Dermis microvascular lymphatic vessel endothelial cell (primary cell): ENCODE data around the gene SKI. TPM values are rescaled to one million over a fixed set of nuclear protein-coding genes. Genes with fewer than 3 reads are reported as not detected.
"Not testable (repeated sequence)": the region's sequence is repeated elsewhere in the genome, so short reads cannot be mapped to it uniquely, and the experiment has no call there.

Experiments
- DNase-seq, 2 donors: peaks; one replicate each; pipeline versions ENCODE4 v3.0.0 to v3.0.0-alpha.2; 2010; ENCODE audit warnings: low read depth in 2 of 2
- total RNA-seq: library from RNA; depleted of rRNA; stranded (reverse); fragments of >200 nt; gene quantifications from 2 replicates; pipeline ENCODE4 v1.2.1, GENCODE V29; 2014

SKI gene
- total RNA-seq, 1 donor from 2014 or later: 12.7 TPM

GRCh38 chr1:2242814-2243725, 15.0 kb downstream of the SKI start:
- no peak for DNase-seq

DNA sequence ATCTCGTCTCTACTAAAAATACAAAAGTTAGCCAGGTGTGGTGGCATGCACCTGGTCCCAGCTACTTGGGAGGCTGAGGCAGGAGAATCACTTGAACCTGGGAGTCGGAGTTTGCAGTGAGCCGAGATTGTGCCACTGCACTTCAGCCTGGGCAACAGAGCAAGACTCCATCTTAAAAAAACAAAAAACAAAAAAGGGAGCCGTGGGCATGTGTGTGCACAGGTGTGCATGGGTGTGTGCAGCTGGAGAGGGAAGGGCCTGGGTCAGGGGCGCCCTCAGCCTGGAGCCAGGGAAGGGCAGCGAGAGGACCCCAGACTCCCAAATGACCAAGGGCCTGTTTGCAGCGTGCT, 18.9 kb downstream of the SKI start:
- not testable (repeated sequence) for DNase-seq

DNA sequence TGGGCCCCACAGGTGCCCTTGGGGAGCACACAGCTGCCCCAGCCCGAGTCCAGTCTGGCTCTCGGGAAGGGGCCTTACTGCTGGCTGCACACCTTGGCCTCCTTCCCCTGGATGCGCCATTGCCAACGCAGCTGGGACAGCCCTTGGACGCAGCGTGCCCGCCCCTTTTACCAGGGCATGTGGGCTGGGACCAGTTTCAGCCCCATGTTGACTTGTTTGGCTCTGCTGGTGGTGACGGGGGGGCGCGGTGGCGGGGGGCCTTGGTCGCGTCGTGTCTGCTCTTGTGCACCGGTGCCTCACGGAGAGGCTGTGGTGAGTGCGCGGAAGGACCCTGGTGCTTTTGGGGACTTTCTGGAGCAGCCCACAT, 19.6 kb downstream of the SKI start:
- no peak for DNase-seq

DNA sequence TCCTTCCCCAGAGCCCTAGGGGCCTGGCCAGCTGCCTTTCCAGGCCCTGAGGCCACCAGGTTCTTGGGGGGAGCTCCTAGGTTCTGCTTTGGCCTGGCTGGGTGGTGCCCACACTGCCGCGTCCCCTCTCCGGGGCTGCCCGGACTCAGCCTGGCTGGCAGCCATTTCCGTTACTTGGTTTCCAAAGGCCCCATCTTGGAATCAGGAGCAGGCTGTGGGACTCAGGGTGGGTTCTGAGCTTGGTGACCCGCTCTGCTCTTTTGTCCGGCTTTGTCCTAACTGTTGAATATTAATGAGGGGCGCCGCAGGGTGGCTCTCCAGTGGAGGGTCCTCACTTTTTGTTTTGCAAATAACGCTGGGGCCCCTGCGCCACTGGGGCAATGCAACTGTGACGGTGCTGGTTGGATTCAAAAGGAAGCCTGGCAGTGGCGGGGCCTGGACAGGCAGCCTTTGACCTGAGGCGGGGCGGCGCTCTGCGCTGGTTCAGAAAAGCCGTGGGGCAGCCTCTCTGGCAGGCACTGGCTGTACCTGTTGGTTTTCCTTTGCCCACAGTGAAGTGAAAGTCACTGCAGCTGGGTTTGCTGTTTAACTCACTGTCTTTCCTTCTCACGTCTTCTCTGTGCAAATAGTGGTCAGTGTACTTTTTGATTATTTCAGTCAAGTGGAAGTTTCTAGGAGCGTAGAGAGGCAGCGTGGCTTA, 20.2 kb downstream of the SKI start:
- DNase-seq: no peak

- no peak for DNase-seq
These were observed 20.9 kb downstream of the SKI start for GRCh38 chr1:2248854-2249558.

- DNase-seq: no peak
These were observed 21.4 kb downstream of the SKI start for GRCh38 chr1:2249559-2249906.

DNA sequence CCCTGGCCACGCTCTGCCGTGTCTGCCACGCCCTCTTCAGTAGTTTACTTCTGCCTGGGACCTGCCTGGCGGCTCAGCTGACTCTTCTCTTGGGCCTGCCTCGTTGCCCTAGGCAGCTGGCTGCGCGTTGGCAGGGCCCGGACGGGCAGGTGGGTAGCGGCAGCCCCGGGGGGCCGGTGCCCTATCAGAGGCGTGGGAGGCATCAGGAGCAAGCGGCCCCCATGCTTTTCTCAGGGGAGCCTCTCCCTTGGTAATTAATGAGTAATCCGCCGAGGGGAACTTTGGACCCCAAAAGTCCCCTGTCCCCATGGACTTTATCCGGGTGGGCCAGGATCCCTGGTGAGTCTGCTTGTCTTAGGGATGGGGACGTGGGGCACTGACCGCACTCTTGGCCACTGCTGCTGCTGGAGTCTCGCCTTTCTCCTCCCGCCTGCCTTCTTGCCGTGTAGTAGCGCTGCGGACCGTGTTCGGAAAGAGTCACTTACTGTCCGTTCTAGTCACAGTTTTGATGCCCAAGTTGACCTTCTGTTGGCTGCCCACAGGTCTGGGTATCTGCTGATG, 22.7 kb downstream of the SKI start:
- no peak for DNase-seq

- no peak for DNase-seq
These were observed 23.2 kb downstream of the SKI start for GRCh38 chr1:2251363-2251762.

DNA sequence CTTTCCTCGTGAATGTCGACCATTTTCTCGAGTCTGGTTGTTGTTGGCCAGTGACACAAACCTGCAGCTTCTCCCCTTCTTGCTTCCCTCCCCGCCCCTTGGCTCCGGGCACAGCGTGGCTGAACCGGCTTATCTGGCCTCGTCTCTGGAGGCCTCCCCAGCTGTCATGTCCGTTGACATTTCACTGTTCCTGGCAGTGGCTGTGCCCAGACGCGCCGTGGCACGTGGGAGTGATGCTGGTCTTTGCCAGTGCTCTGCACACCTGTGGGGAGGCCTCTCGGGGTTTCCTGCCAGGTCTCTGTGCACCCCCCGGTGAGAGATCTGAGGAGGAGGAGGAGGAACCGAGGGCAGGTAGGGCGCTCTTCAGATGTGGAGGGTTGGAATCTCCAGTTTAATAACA, 23.7 kb downstream of the SKI start:
- no peak for DNase-seq

DNA sequence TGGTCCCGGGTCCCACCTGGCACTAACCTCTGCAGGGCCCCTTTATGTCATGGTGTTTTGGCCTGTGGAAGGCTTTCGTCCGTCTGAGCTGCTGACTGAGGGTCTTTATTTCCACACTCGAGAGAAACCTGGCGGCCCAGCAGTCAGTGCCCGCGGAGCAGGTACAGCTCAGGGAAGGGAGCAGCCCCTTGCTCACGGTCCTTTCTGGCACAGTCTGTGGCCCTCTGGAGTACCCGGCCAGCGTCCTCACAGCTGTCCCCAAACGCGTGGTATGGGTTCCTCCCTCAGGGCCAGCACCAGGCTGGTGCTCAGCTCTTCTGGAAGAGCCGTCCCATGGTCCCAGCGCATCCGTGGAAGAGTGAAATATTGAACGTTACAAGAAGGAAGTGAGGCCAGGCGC, 24.3 kb downstream of the SKI start:
- DNase-seq: no peak

DNA sequence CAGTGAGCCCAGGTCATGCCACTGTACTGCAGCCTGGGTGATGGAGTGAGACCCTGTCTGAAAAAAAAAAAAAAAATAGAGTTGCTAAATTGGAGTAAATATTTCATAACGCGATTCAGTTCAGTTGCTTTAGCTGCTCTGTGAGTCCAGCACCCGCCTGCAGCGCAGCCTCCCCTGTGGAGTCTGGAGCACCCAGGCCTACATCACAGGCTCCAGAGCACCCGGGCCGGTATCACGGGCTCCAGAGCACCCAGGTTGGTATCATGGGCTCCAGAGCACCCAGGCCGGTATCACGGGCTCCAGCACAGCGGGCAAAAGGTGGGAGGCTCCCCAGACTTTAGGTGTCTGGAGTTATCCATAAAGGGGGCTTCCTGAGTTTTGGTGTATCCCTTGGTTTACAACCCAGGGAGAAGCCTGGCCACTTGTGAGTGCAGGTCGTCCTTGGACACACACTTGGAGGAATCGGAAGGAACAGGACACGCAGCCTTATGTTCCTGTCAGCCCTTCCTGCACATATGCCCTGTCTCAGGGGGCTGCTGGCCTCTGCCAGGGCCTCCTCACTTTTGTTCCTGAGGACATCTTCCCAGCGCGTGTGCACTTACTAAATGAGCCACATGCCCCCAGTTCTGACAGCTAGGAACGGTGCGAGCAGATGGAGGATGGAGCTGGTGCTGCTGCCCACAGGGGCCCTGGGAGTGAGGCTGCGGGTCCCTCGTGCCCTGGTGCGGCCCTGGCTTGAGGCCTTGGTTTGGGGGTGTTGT, 25.1 kb downstream of the SKI start:
- no peak for DNase-seq

GRCh38 chr1:2253797-2254480, 25.8 kb downstream of the SKI start:
- DNase-seq: no peak

DNA sequence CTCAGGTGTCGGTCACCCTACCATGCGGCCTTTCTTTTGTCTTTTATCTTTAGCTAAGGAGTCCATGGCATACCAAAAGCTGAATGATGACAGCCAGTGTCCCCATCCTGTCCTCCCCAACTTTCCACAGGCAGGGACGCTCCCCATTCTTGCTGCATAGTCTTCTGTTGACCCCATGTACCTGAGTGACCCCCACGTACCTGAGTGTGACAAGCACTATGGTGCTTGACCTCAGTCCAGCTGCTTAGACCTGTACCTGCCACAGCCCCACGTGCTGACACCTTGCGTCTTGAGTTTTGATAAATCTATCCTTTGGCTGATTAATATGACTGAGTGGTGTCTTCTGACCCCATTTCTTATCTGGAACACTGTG, 26.9 kb downstream of the SKI start:
- no peak for DNase-seq

DNA sequence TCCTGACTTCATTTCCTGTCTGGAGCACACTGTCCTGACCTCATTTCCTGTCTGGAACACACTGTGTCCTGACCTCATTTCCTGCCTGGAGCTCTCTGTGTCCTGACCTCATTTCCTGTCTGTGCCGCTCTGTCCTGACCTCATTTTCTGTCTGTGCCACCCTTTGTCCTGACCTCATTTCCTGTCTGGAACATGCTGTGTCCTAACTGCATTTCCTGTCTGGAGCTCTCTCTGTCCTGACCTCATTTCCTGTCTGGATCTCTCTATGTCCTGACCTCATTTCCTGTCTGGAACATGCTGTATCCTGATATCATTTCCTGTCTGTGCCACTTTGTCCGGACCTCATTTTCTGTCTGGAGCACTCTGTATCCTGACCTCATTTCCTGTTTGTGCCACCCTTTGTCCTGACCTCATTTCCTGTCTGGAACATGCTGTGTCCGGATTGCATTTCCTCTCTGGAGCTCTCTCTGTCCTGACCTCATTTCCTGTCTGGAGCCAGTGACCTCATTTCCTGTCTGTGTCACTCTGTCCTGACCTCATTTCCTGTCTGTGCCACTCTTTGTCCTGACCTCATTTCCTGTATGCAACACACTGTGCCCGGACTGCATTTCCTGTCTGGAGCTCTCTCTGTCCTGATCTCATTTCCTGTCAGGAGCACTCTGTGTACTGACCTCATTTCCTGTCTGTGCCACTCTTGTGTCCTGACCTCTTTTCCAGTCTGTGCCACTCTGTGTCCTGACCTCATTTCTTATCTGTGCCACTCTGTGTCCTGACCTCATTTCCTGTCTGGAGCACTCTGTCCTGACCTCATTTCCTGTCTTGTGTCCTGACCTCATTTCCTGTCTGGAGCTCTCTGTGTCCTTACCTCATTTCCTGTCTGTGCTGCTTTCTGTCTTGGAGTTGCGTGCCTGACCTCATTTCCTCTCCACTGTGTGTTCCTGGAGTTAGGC, 27.6 kb downstream of the SKI start:
- peak; percentile 43 to 69 for DNase-seq

DNA sequence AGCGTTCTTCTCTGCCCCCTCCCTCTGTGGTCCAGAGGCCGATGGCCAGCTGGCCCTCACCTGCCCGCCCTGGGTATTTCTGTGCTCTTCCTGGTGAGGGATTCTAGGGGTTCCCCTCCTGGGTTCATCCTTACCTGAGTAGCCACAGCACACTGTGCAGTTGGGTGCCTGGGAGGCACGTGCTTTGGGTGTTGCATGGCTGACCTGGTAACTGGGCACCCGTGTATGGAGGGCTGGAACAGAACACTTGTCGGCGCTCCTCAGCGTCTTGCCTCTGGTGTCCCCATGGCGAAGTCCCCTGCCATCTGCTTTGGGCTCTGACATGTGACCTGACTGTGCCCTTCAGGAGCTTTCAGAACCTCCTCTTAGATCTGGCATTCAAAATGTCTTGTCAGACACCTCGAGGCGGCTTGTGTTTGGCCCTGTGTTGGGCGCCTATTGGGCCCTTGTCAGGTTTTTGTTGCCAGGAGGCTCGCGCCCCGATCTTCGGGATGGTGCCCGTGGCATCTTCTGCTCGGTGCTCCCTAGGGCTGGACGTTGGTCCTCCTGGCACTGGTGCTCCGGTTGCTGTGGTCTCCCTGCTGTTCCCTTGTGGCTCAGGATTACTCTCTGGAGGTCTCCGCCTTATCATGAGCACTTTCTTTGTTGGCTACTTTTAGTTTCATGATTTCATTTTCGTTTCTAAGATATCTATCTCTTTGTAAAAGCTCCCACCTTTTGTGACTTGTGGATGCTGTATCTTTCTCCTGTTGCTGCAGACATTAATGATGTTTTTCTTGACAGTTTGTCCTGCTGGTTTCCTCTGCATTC, 28.5 kb downstream of the SKI start:
- no peak for DNase-seq

DNA sequence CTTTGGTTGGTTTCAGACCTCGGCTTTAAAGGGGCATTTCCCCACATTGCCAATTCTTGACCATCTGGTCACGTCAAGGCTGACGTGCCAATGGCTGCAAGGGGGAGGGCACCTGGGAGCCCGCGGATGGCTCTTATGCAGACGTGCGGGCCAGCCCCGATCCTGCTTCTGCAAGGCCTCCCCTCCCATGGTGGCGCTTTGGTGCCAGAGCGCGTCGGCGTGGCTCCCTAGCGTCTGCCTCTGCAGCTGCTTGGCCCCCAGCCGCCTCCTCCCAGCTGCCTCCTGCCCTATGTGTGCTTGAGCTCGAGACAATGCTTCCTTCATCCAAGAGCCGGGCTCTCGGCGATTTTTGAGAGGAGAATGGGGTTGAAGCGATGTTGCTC, 29.1 kb downstream of the SKI start:
- DNase-seq: no peak

- peak; percentile 53 to 74 for DNase-seq
These were observed 30.1 kb downstream of the SKI start for GRCh38 chr1:2258122-2258681.

GRCh38 chr1:2258996-2259395, 30.9 kb downstream of the SKI start:
- DNase-seq: no peak
